GM19467 (cell line): ENCODE data around the gene BTF3L4.
"Not testable (repeated sequence)": the region's sequence is repeated elsewhere in the genome, so short reads cannot be mapped to it uniquely, and the experiment has no call there.

ENCODE experiments used
- ATAC-seq: cut with Tn5 transposase; IDR thresholded peaks from one replicate; pipeline ENCODE4 v1.9.1; 2021; ENCODE audit warnings: mild to moderate bottlenecking, moderate library complexity; ENCODE audit not compliant: unreplicated experiment

The BTF3L4 gene

GRCh38 chr1:52056163-52056936 lies at the start of gene BTF3L4:
Gene BTF3L4, plus strand, starts transcription at chr1:52056295. Its CDS starts 3,553 bp downstream, at chr1:52059848.
- ATAC-seq: peak; percentile 88

GRCh38 chr1:52007215-52008002 lies 48.7 kb upstream of the BTF3L4 start:
- no peak for ATAC-seq

GRCh38 chr1:52008071-52008809 lies 47.9 kb upstream of the BTF3L4 start:
- ATAC-seq: no peak

- no peak for ATAC-seq
These were observed 34.0 kb upstream of the BTF3L4 start for GRCh38 chr1:52022133-52022532.

- ATAC-seq: no peak
These were observed 29.8 kb upstream of the BTF3L4 start for GRCh38 chr1:52026278-52026677.

GRCh38 chr1:52028328-52028727 lies 27.8 kb upstream of the BTF3L4 start:
- no peak for ATAC-seq

- not testable (repeated sequence) for ATAC-seq
These were observed 27.3 kb upstream of the BTF3L4 start for GRCh38 chr1:52028839-52029238.

- ATAC-seq: no peak
These were observed 23.8 kb upstream of the BTF3L4 start for GRCh38 chr1:52032124-52032784.

GRCh38 chr1:52032785-52033131 lies 23.3 kb upstream of the BTF3L4 start:
- ATAC-seq: peak; percentile 41

- peak; percentile 77 for ATAC-seq
These were observed 22.7 kb upstream of the BTF3L4 start, which contains the start of gene KTI12 for GRCh38 chr1:52033190-52034049. Gene KTI12, minus strand, starts transcription at chr1:52033810. Its CDS starts 49 bp downstream, at chr1:52033761.

GRCh38 chr1:52034050-52034384 lies 22.1 kb upstream of the BTF3L4 start:
- ATAC-seq: no peak

- no peak for ATAC-seq
These were observed 18.7 kb upstream of the BTF3L4 start for GRCh38 chr1:52037402-52037814.

GRCh38 chr1:52037909-52038308 lies 18.2 kb upstream of the BTF3L4 start:
- ATAC-seq: no peak

GRCh38 chr1:52041551-52042185 lies 14.4 kb upstream of the BTF3L4 start:
- ATAC-seq: no peak

- ATAC-seq: no peak
These were observed 10.9 kb upstream of the BTF3L4 start for GRCh38 chr1:52045236-52045635.

GRCh38 chr1:52045666-52046195 lies 10.4 kb upstream of the BTF3L4 start:
- not testable (repeated sequence) for ATAC-seq

GRCh38 chr1:52049337-52049736 lies 6.8 kb upstream of the BTF3L4 start:
- ATAC-seq: not testable (repeated sequence)

- ATAC-seq: no peak
These were observed 2.2 kb upstream of the BTF3L4 start for GRCh38 chr1:52053862-52054261.

- ATAC-seq: no peak
These were observed 1.5 kb upstream of the BTF3L4 start for GRCh38 chr1:52054496-52055065.
